ENCODE measurements around the gene FRAT1. TPM values are rescaled to one million over a fixed set of nuclear protein-coding genes. Genes with fewer than 3 reads are reported as not detected.

Gene FRAT1
- total RNA-seq, 6 experiments from 2014 or later = 0.82 to 1.3 (median 1.1) TPM

GRCh38 chr10:97334370-97335175 is 15.5 kb downstream of the FRAT1 start, which contains the start of gene FRAT2:
FRAT2 (minus strand) TSS chr10:97334729; CDS start chr10:97334572, 157 bp downstream.
- Mint-ChIP-seq H3K9me3 (no peaks in the 10 kb centered on the region), H3K36me3 (ENCODE audit: low read depth) (no peaks in the 10 kb centered on the region), H3K27ac (peak within 1 kb of the TSS; percentile 90), H3K4me3 (peak within 1 kb of the TSS; percentile 88), H3K27me3 (ENCODE audit: insufficient read depth) (peaks cover 18% of the 10 kb centered on the region), H3K4me1 (ENCODE audit: low read depth) (peaks cover 40% of the 10 kb centered on the region)
- no peak for TF ChIP-seq CTCF (IDR thresholded peaks at IDR 0.05)
- DNase-seq = peak; percentile 80

- no peak for DNase-seq
- Mint-ChIP-seq H3K27me3 (ENCODE audit: insufficient read depth) (peaks cover 18% of the 10 kb centered on the region), H3K27ac (no peak overlapping the region), H3K4me1 (ENCODE audit: low read depth) (peaks cover 40% of the 10 kb centered on the region), H3K4me3 (peak overlapping the region; percentile 43; the same call in 1 of the 2 replicates), H3K9me3 (no peaks in the 10 kb centered on the region), H3K36me3 (ENCODE audit: low read depth) (no peaks in the 10 kb centered on the region)
- no peak for TF ChIP-seq CTCF (IDR thresholded peaks at IDR 0.05)
These were observed 16.1 kb downstream of the FRAT1 start for GRCh38 chr10:97335188-97335619.

- 0 out of 2 replicates have a peak overlapping the region, but pooled peaks have one; percentile 24 for H3K4me3 Mint-ChIP-seq
- no peak for DNase-seq
- H3K9me3 Mint-ChIP-seq = no peaks in the 10 kb centered on the region
- H3K36me3 Mint-ChIP-seq (ENCODE audit: low read depth) = no peaks in the 10 kb centered on the region
- H3K27ac Mint-ChIP-seq = no peak overlapping the region
- H3K27me3 Mint-ChIP-seq (ENCODE audit: insufficient read depth) = peaks cover 18% of the 10 kb centered on the region
- peaks cover 40% of the 10 kb centered on the region for H3K4me1 Mint-ChIP-seq (ENCODE audit: low read depth)
- no peak for TF ChIP-seq CTCF (IDR thresholded peaks at IDR 0.05)
These were observed 16.9 kb downstream of the FRAT1 start for GRCh38 chr10:97336006-97336405.

GRCh38 chr10:97336446-97336845 is 17.4 kb downstream of the FRAT1 start:
- no peak overlapping the region for H3K4me3 Mint-ChIP-seq
- no peak for DNase-seq

More at GRCh38 chr10:97336446-97336845, 17.4 kb downstream of the FRAT1 start:
- peaks cover 18% of the 10 kb centered on the region for H3K27me3 Mint-ChIP-seq (ENCODE audit: insufficient read depth)
- H3K36me3 Mint-ChIP-seq (ENCODE audit: low read depth) = no peaks in the 10 kb centered on the region
- no peaks in the 10 kb centered on the region for H3K9me3 Mint-ChIP-seq
- no peak for TF ChIP-seq CTCF (IDR thresholded peaks at IDR 0.05)
- H3K4me1 Mint-ChIP-seq (ENCODE audit: low read depth) = peaks cover 35% of the 10 kb centered on the region
- H3K27ac Mint-ChIP-seq = no peak overlapping the region
